Fibroblast of skin of right quadriceps (primary cell): ENCODE measurements around the gene CDC42EP3.

Experiments used
- DNase-seq: peaks from one replicate; pipeline ENCODE4 v3.0.0-alpha.2; 2013

Gene CDC42EP3

DNA sequence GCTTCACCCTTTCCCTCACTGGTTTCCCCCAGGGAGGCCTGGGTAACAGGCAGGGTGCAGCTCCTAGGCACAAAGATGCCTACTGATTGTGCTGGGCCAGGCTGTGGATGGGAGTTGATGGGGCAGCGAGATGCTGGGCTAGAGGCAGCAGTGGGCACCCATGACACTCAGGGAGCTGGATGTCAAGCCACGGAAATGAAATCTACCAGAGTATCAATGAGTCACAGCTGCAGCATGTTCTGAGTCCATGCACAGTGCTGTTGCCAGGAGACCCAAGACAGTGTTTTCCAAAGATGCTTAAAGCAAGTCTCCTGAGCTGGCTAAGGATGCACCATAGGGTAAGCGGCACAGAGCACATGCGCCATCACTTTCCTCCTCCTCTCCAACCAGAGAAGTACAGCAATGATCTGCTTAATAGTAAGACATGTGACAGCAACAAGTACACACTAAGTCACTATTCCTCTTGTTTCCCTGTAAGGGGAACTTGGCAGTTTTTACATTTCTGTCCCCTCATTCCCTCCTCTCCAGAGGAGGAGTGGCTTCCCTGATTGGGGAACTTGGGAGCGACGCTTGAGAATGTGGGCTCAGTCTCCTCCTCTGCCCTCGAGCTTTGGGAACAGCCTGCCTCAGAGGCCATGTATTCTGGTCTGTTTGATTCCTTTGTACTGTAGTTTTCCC lies 57.2 kb downstream of the CDC42EP3 start:
- peak; percentile 92 for DNase-seq

DNA sequence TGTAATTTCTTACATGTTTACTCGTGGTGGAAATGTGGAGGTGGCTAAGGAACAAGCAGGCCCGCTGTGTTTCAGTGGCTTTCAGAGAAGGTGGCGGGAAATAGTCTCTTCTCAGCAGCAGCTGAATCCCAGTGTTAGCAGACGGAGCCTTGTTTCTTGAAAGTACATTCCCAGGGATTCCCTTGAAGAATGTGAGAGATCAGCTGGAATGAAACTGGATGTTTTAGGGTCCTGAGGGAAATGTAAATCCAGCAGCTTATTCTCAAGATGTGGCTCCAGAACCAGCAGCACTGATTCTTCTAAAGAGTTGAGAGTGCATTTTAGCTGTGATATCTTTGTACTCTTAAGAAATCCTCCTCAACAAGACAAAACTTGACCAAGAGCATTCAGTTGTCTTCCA lies 59.1 kb downstream of the CDC42EP3 start:
- DNase-seq: peak; percentile 56

DNA sequence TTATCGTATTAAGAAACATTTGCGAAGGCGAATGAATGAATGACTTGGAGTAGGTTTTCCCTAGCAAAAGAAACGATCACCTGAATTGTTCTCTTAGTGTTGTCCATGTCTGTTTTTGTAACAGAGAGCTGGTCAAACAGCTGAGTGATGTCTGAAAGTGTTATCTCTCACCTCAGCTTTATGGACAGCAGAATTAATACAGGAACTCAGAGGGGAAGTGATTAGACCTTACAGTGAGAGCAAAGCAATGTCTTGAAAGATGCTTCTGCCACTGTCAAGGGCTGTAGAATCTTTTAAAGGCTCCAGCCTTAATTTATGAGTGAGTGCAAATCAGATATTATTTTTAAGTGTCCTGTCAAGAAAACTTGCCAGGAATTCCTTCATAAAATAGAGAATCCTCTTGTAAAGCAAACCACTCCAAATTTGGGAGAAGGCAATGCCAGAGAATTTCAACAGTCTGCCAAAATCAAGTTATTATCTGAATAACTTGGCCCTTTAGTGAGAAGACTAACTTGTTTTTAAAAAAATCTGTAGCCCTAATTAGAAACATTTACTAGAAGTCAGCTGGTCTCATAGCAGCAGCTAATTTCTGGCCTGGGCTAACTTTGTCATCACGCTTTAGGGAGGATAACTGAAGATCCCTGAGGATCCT lies 60.7 kb downstream of the CDC42EP3 start:
- DNase-seq: peak; percentile 91

DNA sequence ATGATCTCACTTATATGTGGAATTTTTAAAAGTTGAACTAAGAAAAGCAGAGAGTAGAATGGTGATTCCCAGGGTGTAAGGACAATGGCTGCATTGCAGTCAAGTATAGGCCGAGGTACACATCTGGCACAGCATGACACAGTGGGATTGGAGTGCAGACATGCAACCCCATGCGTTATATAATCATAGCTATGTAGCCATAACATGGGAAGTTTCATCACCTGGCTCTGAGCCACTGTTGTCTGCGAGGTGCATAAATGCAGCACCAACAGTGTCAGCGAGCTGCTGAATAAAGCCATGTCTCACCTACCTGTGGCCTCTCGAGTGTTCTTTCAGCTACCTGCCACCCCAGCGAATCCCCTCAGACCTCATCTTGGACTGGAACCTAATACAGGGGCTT lies 61.7 kb downstream of the CDC42EP3 start:
- no peak for DNase-seq

DNA sequence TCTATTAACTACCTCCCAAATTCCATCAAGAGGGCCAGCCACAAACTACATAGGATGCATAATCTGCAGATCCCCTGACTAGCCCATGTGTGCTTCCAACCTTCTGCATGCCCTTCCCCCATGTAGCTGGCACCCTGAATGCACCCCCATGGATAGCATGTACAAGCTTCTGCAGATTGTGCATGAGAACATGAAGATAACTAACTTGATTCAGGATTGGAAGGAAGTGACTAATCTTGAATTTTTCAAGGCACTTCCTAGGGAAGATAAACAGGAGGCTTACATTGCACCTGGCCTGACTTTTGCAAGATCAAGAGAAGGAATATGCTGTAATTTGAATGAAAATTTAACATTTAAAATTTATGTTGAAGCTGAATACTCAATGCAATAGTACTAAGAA lies 66.7 kb downstream of the CDC42EP3 start:
- DNase-seq: no peak

DNA sequence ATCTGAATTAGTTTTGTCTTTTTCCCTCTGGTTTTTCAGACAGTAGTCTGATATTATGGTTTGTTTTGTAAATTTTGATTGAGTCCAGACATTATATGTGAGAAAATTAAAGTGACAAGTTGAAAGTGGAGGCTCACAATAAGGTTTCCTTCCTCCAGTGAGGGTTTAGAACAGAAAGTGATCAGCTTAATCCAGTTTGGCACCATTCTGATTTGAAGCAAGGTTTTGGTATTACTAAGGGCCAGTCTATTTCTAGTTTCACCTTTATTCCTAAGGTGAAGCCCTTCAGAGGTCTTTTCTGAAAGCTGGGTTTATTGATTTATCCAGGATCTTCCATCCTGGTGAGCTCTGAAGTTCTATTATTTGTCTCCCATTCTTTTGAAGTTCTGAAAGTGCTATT lies 68.7 kb downstream of the CDC42EP3 start:
- no peak for DNase-seq

DNA sequence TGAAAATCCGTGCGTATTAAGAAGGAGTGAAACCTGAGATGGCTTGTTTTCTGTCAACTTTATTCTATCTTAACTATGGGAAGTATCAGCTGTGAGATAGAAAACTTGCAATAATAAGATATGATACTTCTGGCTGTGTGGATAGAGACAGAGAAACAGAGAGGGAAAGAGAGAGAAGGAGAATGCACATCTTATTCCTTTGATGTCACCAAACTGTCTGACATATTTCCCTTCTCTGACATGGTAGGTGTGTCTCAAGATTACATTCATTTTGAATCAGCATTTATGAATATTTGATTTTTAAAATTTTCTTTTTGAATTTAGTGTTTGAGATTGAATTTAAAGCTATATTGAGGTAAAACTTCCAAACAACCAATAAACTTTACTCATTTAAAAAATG lies 69.4 kb downstream of the CDC42EP3 start:
- no peak for DNase-seq

DNA sequence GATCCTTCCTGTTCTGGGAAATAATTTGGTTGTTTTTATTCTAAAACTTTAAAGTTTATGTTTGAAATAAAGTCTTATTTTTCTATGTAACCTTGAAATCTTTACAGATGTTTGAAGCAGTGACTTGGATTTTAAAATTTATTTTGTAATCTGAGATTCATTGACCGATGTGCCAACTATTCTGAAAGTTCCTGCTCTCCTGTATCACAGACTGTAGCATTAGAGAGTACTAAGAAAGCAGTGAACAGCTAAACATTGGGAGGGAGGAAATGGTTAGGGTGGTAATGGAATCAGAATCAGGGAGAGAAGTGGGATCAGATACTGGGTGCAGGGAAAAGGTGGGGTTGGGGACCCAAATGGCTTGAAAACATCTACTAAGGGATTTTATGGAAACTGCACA lies 69.9 kb downstream of the CDC42EP3 start:
- DNase-seq: no peak

DNA sequence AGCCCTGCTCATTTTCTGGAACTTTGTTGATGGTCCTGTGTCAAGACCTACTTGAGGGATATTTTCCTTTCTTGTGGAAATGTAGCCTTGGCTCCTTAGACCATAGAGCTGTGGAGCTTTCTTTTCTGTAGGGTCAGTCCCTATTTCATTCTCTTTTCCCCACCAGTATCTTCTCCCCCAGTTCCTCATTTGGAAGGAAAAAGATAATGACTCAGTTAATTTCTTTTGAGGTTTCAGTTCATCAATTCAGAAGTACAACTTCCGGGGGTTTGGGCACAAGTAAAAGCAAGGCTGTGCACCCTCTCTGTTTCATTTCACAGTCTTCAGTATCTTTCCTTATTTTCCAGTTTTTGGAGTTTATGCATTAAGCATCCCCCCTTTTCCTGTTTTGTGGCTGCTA lies 70.7 kb downstream of the CDC42EP3 start:
- DNase-seq: no peak

DNA sequence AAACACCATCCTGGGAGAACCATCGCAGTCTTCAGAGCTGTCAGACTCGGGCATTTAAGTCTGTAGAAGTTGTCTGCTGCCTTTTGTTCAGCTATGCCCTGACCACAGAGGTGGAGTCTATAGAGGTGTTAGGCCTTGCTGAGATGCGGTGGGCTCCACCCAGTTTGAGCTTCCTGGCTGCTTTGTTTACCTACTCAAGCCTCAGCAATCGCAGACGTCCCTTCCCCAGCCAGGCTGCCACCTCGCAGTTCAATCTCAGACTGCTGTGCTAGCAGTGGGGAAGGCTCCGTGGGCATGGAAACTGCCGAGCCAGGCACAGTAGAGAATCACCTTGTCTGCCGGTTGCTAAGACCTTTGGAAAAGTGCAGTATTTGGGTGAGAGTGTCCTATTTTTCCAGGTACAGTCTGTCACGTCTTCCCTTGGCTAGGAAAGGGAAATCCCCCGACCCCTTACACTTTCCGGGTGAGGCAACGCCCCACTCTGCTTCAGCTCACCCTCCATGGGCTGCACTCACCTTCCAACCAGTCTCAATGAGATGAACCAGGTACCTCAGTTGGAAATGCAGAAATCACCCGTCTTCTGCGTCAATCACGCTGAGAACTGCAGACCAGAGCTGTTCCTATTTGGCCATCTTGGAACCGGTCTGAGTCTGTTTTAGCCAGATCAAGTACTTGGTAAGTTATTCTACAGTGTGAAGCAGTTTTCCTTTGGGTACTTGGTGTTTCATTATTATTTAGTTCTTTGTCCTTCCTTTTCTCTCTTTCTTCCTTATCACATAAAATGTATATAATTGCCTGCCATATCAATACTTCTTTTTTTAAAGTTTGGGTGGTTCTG lies 71.5 kb downstream of the CDC42EP3 start:
- no peak for DNase-seq

DNA sequence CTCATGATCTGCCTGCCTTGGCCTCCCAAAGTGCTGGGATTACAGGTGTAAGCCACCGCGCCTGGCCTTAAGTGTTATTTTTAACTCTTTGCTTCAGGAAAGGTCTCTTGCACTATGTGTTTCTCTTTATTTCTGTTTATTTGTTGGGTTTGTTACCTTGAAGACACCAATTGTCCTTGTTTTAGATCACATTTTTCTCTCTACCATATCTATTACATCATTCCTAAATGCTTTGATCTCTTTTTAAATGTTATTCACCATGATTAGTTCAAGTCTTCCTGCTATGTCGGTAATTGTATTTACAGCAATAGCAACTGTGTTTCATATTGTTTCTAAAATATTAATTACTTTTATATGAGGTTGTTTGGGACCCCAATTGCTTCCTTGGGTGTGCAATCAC lies 77.7 kb downstream of the CDC42EP3 start:
- DNase-seq: no peak

DNA sequence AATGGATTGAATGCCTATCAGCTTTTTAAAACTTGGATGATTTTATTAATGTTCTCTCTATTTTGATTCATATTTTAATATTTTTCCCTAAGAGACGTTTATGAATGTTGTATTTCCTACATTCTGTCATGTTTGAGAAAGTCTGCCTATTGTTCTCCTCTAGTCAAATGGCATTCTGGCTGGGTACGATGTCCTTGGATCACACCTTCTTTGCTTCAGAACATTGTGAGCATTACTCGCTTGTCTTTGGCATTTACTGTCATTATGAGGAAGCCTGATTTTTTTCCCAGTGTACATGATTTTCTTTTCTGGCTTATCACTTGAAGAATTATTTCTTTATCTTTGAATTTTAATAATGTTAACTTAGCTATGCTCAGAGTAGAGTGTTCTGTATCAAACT lies 78.4 kb downstream of the CDC42EP3 start:
- no peak for DNase-seq
